Measurements from ENCODE around the gene CEBPE. TPM values are rescaled to one million over a fixed set of nuclear protein-coding genes. Genes with fewer than 3 reads are reported as not detected.

CEBPE gene
- total RNA-seq, 3 donors from 2014 or later: 0.32 TPM; not detected in 2

DNA sequence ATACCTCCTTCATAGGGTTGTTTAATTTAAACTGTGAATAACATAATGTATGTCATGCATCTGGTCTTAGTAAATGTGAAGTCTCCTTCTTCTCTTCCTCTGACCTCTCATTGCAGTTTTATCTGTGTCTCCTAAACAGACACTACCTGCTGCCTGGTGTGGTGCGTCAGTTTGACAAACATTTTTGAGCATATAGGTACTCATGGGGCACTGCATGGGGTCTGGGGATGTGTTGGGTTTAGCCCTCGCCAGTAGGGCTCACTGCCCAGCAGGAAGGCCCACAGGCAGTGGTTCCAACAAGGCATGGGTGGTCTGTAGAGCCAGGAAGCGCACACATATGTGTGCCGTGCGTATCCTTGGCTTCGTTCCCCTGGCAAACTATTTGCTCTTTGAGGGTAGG lies 3.0 kb upstream of the CEBPE start:
- Histone ChIP-seq H3K4me1 (no peaks in the 10 kb centered on the region), H3K9me3 (no peaks in the 10 kb centered on the region), H3K27ac (peak overlapping the region in 1 of 2 donors; percentile 42), H3K27me3 (no peaks in the 10 kb centered on the region), H3K4me3 (no peak overlapping the region), H3K36me3 (no peaks in the 10 kb centered on the region)
- DNase-seq (ENCODE audit: low spot score in 2 of 2): no peak
- intact Hi-C loops (cut with DNase I; ENCODE audit: low total_unique reads): loop anchor here (5.0 kb wide), 1 partner anchor 65 kb away; no protein-coding TSS in a partner anchor
- TF ChIP-seq POLR2AphosphoS5 (IDR thresholded peaks at IDR 0.05) (no peak), POLR2A (IDR thresholded peaks at IDR 0.05) (no peak), CTCF (IDR thresholded peaks at IDR 0.05) (no peak)

GRCh38 chr14:23121361-23121771 lies 2.3 kb upstream of the CEBPE start:
- TF ChIP-seq CTCF (IDR thresholded peaks at IDR 0.05): no peak
- no peak for TF ChIP-seq POLR2A (IDR thresholded peaks at IDR 0.05)
- Histone ChIP-seq H3K27ac (peak overlapping the region; percentile 4 to 42), H3K4me1 (no peaks in the 10 kb centered on the region), H3K27me3 (no peaks in the 10 kb centered on the region), H3K4me3 (no peak overlapping the region), H3K9me3 (no peaks in the 10 kb centered on the region), H3K36me3 (no peaks in the 10 kb centered on the region)
- no peak for DNase-seq (ENCODE audit: low spot score in 2 of 2)
- intact Hi-C loops (cut with DNase I; ENCODE audit: low total_unique reads): loop anchor here (5.0 kb wide), 1 partner anchor 66 kb away; no protein-coding TSS in a partner anchor

DNA sequence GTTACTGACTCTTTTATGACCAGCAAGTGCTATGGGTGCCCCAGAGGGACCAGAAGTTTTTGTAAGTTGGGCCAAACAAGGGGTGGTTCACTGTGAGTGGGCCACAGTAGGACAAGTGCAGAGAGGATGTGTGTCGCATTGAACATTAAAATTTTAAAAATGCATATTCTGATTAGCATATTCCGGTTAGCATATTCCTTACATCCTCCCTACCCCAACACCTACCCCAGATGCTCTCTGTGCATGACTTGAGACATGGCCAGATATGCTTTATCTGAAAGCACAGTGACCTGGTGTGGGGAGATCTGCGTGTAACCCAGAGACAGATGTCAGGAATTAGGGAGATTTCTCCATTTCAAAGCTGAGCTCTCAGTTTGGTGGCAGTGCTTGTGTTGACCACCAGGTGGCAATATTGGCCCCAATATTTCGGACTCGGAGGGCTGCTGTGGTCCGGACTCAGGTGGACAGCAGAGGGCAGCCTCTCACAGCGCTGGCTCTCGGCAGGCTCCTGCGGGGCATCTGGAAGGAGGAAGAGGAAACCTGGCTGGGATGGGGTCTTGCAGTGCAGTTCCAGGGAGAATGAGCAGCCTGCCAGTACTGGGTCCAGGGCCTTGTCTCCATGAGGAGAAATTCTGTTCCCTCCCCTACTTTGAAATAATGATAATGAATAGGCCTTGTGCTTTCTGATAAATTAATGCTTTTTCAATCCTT lies 1.6 kb upstream of the CEBPE start:
- Histone ChIP-seq H3K36me3 (no peaks in the 10 kb centered on the region), H3K4me3 (no peak overlapping the region), H3K27me3 (no peaks in the 10 kb centered on the region), H3K9me3 (no peaks in the 10 kb centered on the region), H3K27ac (peak overlapping the region in 1 of 2 donors; percentile 4), H3K4me1 (no peaks in the 10 kb centered on the region)
- TF ChIP-seq CTCF (IDR thresholded peaks at IDR 0.05): peak; percentile 100
- no peak for TF ChIP-seq POLR2A (IDR thresholded peaks at IDR 0.05)
- TF ChIP-seq POLR2AphosphoS5 (IDR thresholded peaks at IDR 0.05): peak; percentile 77 to 92 (median 78)
- intact Hi-C loops (cut with DNase I; ENCODE audit: low total_unique reads): loop anchor here (5.0 kb wide), 1 partner anchor 67 kb away; no protein-coding TSS in a partner anchor
- peak; percentile 88 to 92 for DNase-seq (ENCODE audit: low spot score in 2 of 2)

DNA sequence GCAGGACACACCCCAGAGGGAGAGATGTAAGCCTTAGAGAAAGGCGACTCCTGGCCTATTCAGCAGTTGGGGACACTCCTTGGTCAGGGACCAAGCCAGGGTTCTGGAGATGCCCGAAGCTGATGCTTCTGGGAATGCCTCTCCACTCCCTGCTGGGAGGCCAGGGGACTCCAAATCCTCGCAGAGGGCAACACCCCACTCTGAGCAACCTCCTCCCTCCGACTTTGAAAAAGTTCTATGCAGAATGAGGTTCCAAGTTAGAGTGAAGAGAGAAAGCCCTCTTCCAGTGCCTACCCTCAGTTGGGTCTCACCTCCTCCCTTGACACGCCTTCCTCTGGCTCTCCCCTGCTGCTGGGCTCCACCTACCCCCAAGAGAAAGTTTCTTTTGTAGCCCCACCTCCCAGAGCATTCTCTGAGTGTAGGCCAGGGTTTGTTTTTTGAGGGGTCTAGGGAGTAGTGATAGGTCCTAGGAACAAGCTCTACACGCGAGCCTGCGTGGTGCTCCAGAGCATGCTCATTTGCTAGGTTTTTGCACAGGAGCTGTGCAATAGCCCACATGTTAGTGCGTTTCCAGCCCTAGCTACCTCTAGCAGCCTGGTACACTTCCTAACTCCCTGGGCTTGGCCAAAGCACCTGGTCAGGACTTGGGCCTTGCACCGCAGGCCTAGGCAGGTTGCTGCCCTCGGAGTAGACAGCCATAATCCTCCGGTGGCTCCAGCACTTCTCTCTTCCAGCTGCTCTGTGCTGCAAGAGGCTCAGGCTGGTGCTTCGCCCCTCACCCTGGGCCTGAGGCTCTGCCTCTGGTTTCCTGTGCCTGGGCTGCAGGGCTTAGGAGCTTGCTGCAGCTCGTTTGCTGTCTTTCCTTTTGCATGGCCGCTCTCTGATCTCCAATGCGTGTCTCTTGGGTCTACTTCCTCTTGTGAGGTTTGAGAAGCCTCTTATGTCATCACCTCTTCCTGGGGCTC lies 590 bp upstream of the CEBPE start:
- no peak overlapping the region for H3K27ac ChIP-seq
- intact Hi-C loops (cut with DNase I; ENCODE audit: low total_unique reads): loop anchor here (5.0 kb wide), 1 partner anchor 68 kb away; no protein-coding TSS in a partner anchor
- TF ChIP-seq POLR2A (IDR thresholded peaks at IDR 0.05) (no peak), POLR2AphosphoS5 (IDR thresholded peaks at IDR 0.05) (no peak), CTCF (IDR thresholded peaks at IDR 0.05) (no peak)
- no peak overlapping the region for H3K4me3 ChIP-seq
- no peaks in the 10 kb centered on the region for H3K27me3 ChIP-seq
- H3K9me3 ChIP-seq: no peaks in the 10 kb centered on the region
- H3K4me1 ChIP-seq: peaks cover 0 to under 1% of the 10 kb centered on the region in 2 donors
- H3K36me3 ChIP-seq: no peaks in the 10 kb centered on the region
- no peak for DNase-seq (ENCODE audit: low spot score in 2 of 2)

Measured in breast epithelium (tissue), 4 donors.